HFFc6 (cell line): ENCODE measurements around the gene GNAT1. TPM values are rescaled to one million over a fixed set of nuclear protein-coding genes. Genes with fewer than 3 reads are reported as not detected.

Experiments
- DNase-seq: peaks from one replicate; pipeline ENCODE4 v3.0.0-alpha.2; 2018
- H3K27ac Mint-ChIP-seq: 2 replicates; pipeline ENCODE4 v1.8.0; 2020; ENCODE audit warnings: mild to moderate bottlenecking, mixed read lengths
- H3K27me3 Mint-ChIP-seq: 2 replicates; pipeline ENCODE4 v1.8.0; 2021; ENCODE audit warnings: mild to moderate bottlenecking, moderate library complexity, mixed read lengths; ENCODE audit not compliant: insufficient read depth
- H3K36me3 Mint-ChIP-seq: 2 replicates; pipeline ENCODE4 v1.8.0; 2021; ENCODE audit warnings: low read depth, mixed read lengths
- H3K4me1 Mint-ChIP-seq: 2 replicates; pipeline ENCODE4 v1.8.0; 2020; ENCODE audit warnings: low read depth, mixed read lengths
- H3K4me3 Mint-ChIP-seq: 2 replicates; pipeline ENCODE4 v1.8.0; 2020; ENCODE audit warnings: mild to moderate bottlenecking, moderate library complexity, mixed read lengths
- H3K9me3 Mint-ChIP-seq: 2 replicates; pipeline ENCODE4 v1.8.0; 2020; ENCODE audit warnings: mild to moderate bottlenecking, mixed read lengths
- total RNA-seq, 6 experiments: library from RNA; stranded (reverse); fragmentation: NEBNext Ultra II Directional; extraction: Animal tissue kit (Norgen Biotek cat#: 25700); gene quantifications; 2 replicates in 1 of 6; 3 replicates in 5 of 6; pipeline ENCODE4 v1.2.3, GENCODE V29; 2021
- TF ChIP-seq, protein P1 (sequence below): fragments of 200-600 bp; sonication (generic); IDR thresholded peaks from 2 replicates; pipeline ENCODE4 v1.5.0; 2021; ENCODE audit warnings: antibody characterized with exemption, mild to moderate bottlenecking

Gene GNAT1
- total RNA-seq, 6 experiments from 2014 or later = not detected

DNA sequence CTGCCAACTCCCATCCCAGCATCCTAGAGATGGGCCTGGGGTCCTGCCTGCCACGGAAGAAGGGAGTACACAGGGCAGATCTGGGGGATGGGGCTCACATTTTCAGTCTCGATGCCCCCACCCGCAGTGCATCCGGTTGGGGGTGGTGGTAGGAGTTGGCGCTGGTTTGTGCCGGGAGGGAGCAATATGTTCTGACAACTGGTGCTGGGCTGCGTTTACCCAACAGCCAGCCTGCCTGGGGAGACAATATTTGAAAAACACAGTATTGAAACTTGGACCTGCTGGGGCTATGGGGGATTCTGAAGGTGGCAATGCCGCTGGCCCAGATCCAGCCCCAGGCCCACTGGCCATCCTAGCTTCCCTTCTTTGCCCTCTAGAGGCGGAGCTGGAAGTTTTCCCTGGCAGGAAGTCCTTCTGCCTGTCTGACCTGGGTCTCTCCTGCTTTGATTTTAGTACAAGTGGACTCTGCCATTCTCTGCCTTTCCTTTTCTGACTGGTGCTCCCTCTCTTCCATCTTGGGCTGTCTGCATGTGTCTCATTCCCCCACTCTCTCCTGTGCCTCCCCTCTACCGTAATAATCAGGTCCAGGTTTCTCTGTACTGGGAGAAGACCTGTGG, 32.8 kb upstream of the GNAT1 start:
- Mint-ChIP-seq H3K9me3 (no peaks in the 10 kb centered on the region), H3K27me3 (peaks cover 5% of the 10 kb centered on the region), H3K4me1 (peaks cover 66% of the 10 kb centered on the region), H3K4me3 (no peak overlapping the region), H3K36me3 (no peaks in the 10 kb centered on the region), H3K27ac (peak overlapping the region; percentile 49)
- TF ChIP-seq, protein P1, sequence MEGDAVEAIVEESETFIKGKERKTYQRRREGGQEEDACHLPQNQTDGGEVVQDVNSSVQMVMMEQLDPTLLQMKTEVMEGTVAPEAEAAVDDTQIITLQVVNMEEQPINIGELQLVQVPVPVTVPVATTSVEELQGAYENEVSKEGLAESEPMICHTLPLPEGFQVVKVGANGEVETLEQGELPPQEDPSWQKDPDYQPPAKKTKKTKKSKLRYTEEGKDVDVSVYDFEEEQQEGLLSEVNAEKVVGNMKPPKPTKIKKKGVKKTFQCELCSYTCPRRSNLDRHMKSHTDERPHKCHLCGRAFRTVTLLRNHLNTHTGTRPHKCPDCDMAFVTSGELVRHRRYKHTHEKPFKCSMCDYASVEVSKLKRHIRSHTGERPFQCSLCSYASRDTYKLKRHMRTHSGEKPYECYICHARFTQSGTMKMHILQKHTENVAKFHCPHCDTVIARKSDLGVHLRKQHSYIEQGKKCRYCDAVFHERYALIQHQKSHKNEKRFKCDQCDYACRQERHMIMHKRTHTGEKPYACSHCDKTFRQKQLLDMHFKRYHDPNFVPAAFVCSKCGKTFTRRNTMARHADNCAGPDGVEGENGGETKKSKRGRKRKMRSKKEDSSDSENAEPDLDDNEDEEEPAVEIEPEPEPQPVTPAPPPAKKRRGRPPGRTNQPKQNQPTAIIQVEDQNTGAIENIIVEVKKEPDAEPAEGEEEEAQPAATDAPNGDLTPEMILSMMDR = no peak; the same call in 1 of the 2 replicates
- no peak for DNase-seq

DNA sequence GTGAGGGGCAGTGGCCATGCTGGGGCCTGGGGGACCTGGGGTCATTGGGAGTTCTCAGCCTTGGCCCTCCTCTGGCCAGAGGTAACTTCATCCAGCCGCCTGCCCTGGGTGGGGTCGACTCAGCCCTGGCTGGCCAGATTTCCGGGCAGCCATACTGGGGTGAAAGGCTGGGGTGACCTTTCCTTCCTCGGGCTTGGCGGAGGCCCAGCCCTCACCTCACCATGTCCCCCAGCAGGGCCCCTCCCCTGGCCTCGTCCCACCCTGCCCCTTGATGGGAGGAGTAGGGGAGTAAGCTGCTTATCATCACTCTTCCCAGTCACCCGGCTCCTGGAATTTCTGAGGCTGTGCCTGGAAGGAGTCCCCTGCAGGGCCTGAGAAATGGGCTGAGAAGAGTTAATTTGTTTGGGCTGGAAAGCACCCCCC, 30.8 kb upstream of the GNAT1 start:
- Mint-ChIP-seq H3K9me3 (no peaks in the 10 kb centered on the region), H3K36me3 (no peaks in the 10 kb centered on the region), H3K4me1 (peaks cover 80% of the 10 kb centered on the region), H3K27ac (no peak overlapping the region), H3K4me3 (no peak overlapping the region), H3K27me3 (no peaks in the 10 kb centered on the region; the same call in 1 of the 2 replicates)
- DNase-seq = no peak
- TF ChIP-seq, protein P1 = no peak

DNA sequence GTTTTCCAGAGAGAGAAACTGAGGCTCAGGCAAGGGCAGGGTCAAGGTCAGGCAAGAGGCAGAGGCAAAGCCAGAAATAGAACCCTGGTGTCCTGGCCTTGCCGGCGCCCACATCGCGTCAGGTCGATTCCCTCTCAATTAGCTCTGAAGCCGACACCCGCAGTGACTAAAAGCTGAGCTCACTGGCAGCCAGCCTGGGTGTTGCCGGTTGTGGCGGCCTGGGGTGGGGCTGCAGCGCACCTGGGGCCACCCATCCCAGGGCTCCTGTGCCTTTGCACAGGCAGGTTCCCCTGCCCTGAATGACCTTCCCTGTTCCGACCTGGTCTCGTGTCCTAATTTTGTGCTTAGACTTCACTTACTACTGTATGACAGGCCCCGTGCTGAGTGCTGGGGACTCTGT, 30.1 kb upstream of the GNAT1 start:
- H3K27ac Mint-ChIP-seq = no peak overlapping the region
- DNase-seq = no peak

DNA sequence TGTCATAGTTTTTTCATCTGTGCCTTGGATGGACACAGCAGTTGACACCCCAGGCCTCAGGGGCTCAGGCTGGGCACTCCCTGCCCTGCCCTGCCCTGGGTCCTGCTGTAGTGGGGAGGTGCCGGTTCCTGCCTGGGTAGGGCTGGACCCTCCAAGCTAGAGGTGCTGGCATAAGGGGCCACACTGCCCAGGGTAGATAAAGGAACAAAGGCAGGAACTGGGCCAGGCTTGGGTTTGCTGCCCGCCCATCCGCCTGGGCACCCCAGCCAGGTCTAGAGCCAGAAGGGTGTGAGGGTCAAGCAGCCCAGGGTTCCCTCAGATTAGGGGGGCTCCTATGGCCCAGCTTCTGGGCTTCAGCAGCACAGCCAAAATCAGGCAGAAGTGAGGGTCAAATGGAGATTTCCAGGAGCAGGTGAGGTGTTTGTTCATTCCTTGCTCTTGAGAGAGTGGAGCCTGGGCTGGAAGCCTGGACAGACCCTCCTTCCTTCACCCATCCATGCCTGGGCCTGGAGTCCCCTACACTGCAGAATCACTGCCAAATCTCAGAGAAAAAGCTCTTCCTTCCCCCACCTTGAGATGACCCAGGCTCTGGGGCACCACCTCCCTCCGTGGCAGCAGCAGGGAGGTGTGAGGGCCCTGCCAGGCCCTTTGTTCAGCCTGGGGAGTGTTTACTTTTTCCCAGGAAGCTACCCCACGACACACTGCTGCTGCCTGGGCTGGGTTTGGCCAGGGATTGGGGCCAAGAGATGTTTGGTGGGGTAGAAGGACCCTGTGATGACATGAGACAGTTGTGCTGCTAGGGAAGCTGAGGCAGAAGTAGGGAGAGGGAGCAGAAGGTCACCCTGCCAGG, 29.2 kb upstream of the GNAT1 start:
- no peaks in the 10 kb centered on the region for H3K36me3 Mint-ChIP-seq
- TF ChIP-seq, protein P1 = no peak
- H3K9me3 Mint-ChIP-seq = no peaks in the 10 kb centered on the region
- H3K4me3 Mint-ChIP-seq = no peak overlapping the region
- no peaks in the 10 kb centered on the region; the same call in 1 of the 2 replicates for H3K27me3 Mint-ChIP-seq
- peak overlapping the region; percentile 5; the same call in 1 of the 2 replicates for H3K27ac Mint-ChIP-seq
- DNase-seq = no peak
- peaks cover 80% of the 10 kb centered on the region for H3K4me1 Mint-ChIP-seq

More for the DNA sequence above, 30.1 kb upstream of the GNAT1 start:
- Mint-ChIP-seq H3K4me3 (no peak overlapping the region), H3K27me3 (no peaks in the 10 kb centered on the region; the same call in 1 of the 2 replicates), H3K36me3 (no peaks in the 10 kb centered on the region), H3K9me3 (no peaks in the 10 kb centered on the region), H3K4me1 (peaks cover 80% of the 10 kb centered on the region)
- TF ChIP-seq, protein P1 = no peak

DNA sequence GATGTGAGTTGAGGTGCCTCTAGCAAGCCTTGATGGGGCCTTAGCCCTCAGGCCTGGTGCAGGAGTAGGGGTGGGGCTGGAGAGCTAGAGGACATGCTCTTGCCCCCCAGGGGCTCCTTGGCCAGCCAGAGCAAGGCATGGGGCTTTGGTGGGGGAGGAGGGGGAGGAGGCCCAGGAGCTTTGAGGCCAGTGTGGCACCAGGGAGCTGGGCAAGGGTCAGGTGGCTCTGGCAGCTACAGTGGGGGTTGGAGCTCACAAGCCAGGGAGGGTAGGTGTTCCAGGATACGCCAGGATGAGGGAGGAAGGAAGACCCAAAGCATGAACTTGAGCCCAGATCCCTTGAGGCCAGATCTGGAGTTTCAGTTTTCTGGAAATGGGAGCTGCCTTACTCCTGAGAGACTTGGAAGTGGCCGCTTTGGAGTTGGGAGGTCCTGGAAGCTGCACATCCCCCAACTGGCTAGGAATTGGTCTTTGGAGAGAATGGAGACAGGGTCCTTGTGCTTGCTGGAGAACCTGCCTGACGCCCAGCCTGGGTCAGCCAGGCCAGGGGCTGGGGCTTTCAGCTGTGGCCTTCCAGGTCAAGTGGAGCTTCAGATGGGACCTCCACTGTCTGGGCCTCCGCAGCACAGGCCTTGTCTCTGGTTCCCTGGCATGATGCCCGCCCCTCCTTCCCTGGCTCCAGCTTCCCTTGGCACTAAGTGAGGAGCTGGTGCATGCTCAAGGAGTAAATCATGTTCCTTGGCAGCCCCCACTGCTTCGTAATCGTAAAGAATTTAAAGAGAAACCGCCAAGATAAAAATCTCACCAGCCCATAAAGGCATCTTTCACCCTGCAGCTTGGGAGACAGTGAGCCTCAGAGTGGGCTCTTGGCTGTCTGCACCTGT, 27.6 kb upstream of the GNAT1 start:
- DNase-seq = peak; percentile 95
- no peaks in the 10 kb centered on the region for H3K27me3 Mint-ChIP-seq
- H3K36me3 Mint-ChIP-seq = no peaks in the 10 kb centered on the region
- peaks cover 78% of the 10 kb centered on the region for H3K4me1 Mint-ChIP-seq
- no peaks in the 10 kb centered on the region for H3K9me3 Mint-ChIP-seq
- peak overlapping the region; percentile 71 for H3K27ac Mint-ChIP-seq
- TF ChIP-seq, protein P1 = no peak
- peak overlapping the region; percentile 66 for H3K4me3 Mint-ChIP-seq
